ENCODE data around the gene BSPRY.

DNA sequence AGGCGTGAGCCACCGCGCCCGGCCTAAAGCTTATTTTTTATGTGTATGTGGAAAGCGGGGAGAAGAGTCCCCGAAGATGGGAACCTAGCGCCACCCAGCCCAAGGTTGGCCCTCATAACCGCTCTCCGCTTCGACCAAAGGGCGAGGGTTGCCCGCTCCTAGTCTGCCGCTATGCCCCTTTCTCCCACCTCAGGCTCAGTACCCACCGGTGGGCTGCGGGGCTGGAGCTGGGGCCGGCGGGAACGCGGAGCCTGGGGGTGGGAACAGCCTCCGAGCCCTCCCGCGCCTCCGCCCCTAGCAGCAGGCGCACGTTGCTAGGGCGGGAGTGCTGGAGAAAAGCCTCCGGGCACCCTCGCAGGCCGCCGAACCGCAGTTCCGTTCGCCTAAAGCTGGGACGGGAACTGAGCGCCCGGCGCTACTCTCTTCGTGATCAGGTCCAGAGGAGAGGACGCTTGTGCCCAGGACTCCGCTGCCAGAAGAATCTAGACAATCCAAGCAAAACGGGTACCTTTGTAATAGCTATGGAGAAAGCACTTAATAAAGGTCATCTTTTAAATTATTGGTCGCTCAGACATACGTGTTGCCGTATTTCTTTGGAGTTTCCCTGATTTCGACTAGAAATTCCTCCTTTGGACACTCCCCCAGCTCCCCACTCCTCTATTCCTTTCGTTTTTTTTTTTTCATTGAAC lies 9.2 kb upstream of the BSPRY start, which contains the start of gene WDR31:
- TF ChIP-seq, protein P1, sequence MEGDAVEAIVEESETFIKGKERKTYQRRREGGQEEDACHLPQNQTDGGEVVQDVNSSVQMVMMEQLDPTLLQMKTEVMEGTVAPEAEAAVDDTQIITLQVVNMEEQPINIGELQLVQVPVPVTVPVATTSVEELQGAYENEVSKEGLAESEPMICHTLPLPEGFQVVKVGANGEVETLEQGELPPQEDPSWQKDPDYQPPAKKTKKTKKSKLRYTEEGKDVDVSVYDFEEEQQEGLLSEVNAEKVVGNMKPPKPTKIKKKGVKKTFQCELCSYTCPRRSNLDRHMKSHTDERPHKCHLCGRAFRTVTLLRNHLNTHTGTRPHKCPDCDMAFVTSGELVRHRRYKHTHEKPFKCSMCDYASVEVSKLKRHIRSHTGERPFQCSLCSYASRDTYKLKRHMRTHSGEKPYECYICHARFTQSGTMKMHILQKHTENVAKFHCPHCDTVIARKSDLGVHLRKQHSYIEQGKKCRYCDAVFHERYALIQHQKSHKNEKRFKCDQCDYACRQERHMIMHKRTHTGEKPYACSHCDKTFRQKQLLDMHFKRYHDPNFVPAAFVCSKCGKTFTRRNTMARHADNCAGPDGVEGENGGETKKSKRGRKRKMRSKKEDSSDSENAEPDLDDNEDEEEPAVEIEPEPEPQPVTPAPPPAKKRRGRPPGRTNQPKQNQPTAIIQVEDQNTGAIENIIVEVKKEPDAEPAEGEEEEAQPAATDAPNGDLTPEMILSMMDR (conservative IDR thresholded peaks at IDR 0.05; ENCODE audit: low read depth, low read length), result no peak
- no peak for TF ChIP-seq EZH2 (IDR thresholded peaks at IDR 0.05; ENCODE audit: low read length, unreplicated experiment)
- TF ChIP-seq EZH2phosphoT487 (IDR thresholded peaks at IDR 0.05; ENCODE audit: borderline replicate concordance, low read length), result no peak
